Thoracic aorta (tissue), 2 donors: ENCODE measurements around the gene ANXA6. TPM values are rescaled to one million over a fixed set of nuclear protein-coding genes. Genes with fewer than 3 reads are reported as not detected.

Experiments used
- ATAC-seq: fragments of 150-250 bp; one replicate; pipeline ENCODE4 v1.8.0; 2017; ENCODE audit warnings: low read depth; ENCODE audit not compliant: insufficient number of reproducible peaks, low FRiP score
- DNase-seq: peaks from one replicate; pipeline ENCODE4 v3.0.0-alpha.2; 2020; ENCODE audit warnings: low spot score
- H3K27ac ChIP-seq, 2 donors: fragments of 200-600 bp; sonication (generic); 1 replicate in 1 of 2; 2 replicates in 1 of 2; pipeline ENCODE4 v1.5.1; 2016; ENCODE audit warnings: mild to moderate bottlenecking in 2 of 2, moderate library complexity in 2 of 2
- H3K27me3 ChIP-seq: fragments of 200-600 bp; sonication (generic); replicated peaks from 2 replicates; pipeline ENCODE4 v1.6.0; 2016; ENCODE audit warnings: mild to moderate bottlenecking; ENCODE audit not compliant: insufficient read depth
- H3K36me3 ChIP-seq: fragments of 200-600 bp; sonication (generic); one replicate; pipeline ENCODE4 v1.5.1; 2016
- H3K4me1 ChIP-seq, 2 donors: fragments of 200-600 bp; sonication (generic); 1 replicate in 1 of 2; 2 replicates in 1 of 2; pipeline versions ENCODE4 v1.5.1 to v1.6.0; 2016; ENCODE audit warnings: low read depth in 2 of 2, mild to moderate bottlenecking in 1 of 2; ENCODE audit not compliant: control insufficient read depth in 1 of 2
- H3K4me3 ChIP-seq: fragments of 200-600 bp; sonication (generic); 2 replicates; pipeline ENCODE4 v1.5.1; 2016; ENCODE audit warnings: mild to moderate bottlenecking
- H3K9me3 ChIP-seq: fragments of 200-600 bp; sonication (generic); 2 replicates; pipeline ENCODE4 v1.5.1; 2016
- CTCF ChIP-seq: fragments of 200-600 bp; sonication (generic); IDR thresholded peaks from one replicate; pipeline ENCODE4 v1.5.1; 2019; ENCODE audit warnings: antibody characterized with exemption
- total RNA-seq, 2 donors: library from RNA; depleted of rRNA; stranded (reverse); fragments of >200 nt; gene quantifications; one replicate each; pipeline versions ENCODE4 v1.1.0 to v1.2.3, GENCODE V29; 2016

ANXA6 gene
- total RNA-seq, 2 donors from 2014 or later = 207 to 349 TPM

- TF ChIP-seq CTCF = no peak
- H3K4me3 ChIP-seq = no peak overlapping the region
- H3K4me1 ChIP-seq = peaks cover 18 to 25% of the 10 kb centered on the region in 2 donors
- peaks cover 69% of the 10 kb centered on the region for H3K36me3 ChIP-seq
- H3K27ac ChIP-seq = no peak overlapping the region
- no peaks in the 10 kb centered on the region for H3K9me3 ChIP-seq
- no peak for DNase-seq
- ATAC-seq = no peak
- no peaks in the 10 kb centered on the region for H3K27me3 ChIP-seq
Measured at GRCh38 chr5:151138114-151138513, 19.5 kb downstream of the ANXA6 start.

GRCh38 chr5:151137067-151137825 lies 20.3 kb downstream of the ANXA6 start:
- no peak for ATAC-seq
- Histone ChIP-seq H3K27me3 (no peaks in the 10 kb centered on the region), H3K4me1 (peaks cover 10 to 17% of the 10 kb centered on the region in 2 donors), H3K9me3 (no peaks in the 10 kb centered on the region), H3K27ac (no peak overlapping the region), H3K36me3 (peaks cover 78% of the 10 kb centered on the region), H3K4me3 (no peak overlapping the region)
- no peak for DNase-seq
- no peak for TF ChIP-seq CTCF

- Histone ChIP-seq H3K27me3 (no peaks in the 10 kb centered on the region), H3K36me3 (peaks cover 97% of the 10 kb centered on the region)
Measured at GRCh38 chr5:151134228-151134627, 23.4 kb downstream of the ANXA6 start.

GRCh38 chr5:151132963-151133362 lies 24.6 kb downstream of the ANXA6 start:
- H3K36me3 ChIP-seq = peaks cover 97% of the 10 kb centered on the region
- no peak for TF ChIP-seq CTCF
- H3K4me3 ChIP-seq = no peak overlapping the region
- H3K4me1 ChIP-seq = no peaks in the 10 kb centered on the region
- H3K9me3 ChIP-seq = no peaks in the 10 kb centered on the region
- no peak for ATAC-seq
- DNase-seq = no peak
- H3K27me3 ChIP-seq = no peaks in the 10 kb centered on the region
- no peak overlapping the region for H3K27ac ChIP-seq

More at GRCh38 chr5:151134228-151134627, 23.4 kb downstream of the ANXA6 start:
- H3K4me3 ChIP-seq = no peak overlapping the region
- DNase-seq (no peak), ATAC-seq (no peak)
- no peak overlapping the region for H3K27ac ChIP-seq
- TF ChIP-seq CTCF = no peak
- no peaks in the 10 kb centered on the region for H3K9me3 ChIP-seq
- no peaks in the 10 kb centered on the region for H3K4me1 ChIP-seq

GRCh38 chr5:151130922-151131891 lies 26.4 kb downstream of the ANXA6 start:
- Histone ChIP-seq H3K9me3 (no peaks in the 10 kb centered on the region), H3K27ac (no peak overlapping the region), H3K27me3 (no peaks in the 10 kb centered on the region), H3K4me3 (no peak overlapping the region), H3K4me1 (no peaks in the 10 kb centered on the region), H3K36me3 (peaks cover 86% of the 10 kb centered on the region)
- no peak for ATAC-seq
- TF ChIP-seq CTCF = no peak
- no peak for DNase-seq
